Prostate gland (tissue), 2 donors: ENCODE results near the gene CYP4F12.

Experiments used
- CTCF ChIP-seq, 4 experiments: fragments of 200-600 bp in 2 of 4; fragments of 450-650 bp in 2 of 4; sonication (generic) in 2 of 4; IDR thresholded peaks; 1 replicate in 3 of 4; 2 replicates in 1 of 4; pipeline ENCODE4 v1.5.1; 2016 to 2019; ENCODE audit warnings: antibody characterized with exemption in 4 of 4, mild to moderate bottlenecking in 2 of 4, moderate library complexity in 2 of 4
- POLR2A ChIP-seq: fragments of 450-650 bp; IDR thresholded peaks from one replicate; pipeline ENCODE4 v1.6.1; 2016; ENCODE audit warnings: antibody characterized with exemption, mild to moderate bottlenecking
- POLR2AphosphoS5 ChIP-seq: sonication (generic); formaldehyde crosslinking; IDR thresholded peaks from one replicate; pipeline ENCODE4 v1.6.1; 2017; ENCODE audit warnings: antibody characterized with exemption

GRCh38 chr19:15640294-15640903, 32.5 kb upstream of the CYP4F12 start, which contains the start of gene CYP4F3:
- no peak for TF ChIP-seq CTCF (IDR thresholded peaks at IDR 0.05)
- TF ChIP-seq POLR2AphosphoS5 = no peak
- TF ChIP-seq POLR2A = peak; percentile 11
